ENCODE data around the gene ATP6V0D1.

Gene ATP6V0D1

GRCh38 chr16:67388591-67388990 is 92.4 kb downstream of the ATP6V0D1 start:
- no peak for DNase-seq

GRCh38 chr16:67388191-67388590 is 92.8 kb downstream of the ATP6V0D1 start:
- DNase-seq: no peak

Measured in KG1 (cell line).